A549 (cell line): ENCODE results near the gene ERCC6. TPM values are rescaled to one million over a fixed set of nuclear protein-coding genes. Genes with fewer than 3 reads are reported as not detected.
A peak's percentile ranks its signal among the peaks of the same experiment; 100 is the strongest.

Experiments
- ATAC-seq, 2 experiments: fragments of 200-7000 bp in 1 of 2; fragments of >200 bp in 1 of 2; cut with Nextera tagmentation in 1 of 2; cut with Tn5 transposase in 1 of 2; 3 replicates each; pipeline versions ENCODE4 v1.8.0 to v1.9.1; 2018 to 2020; ENCODE audit warnings: mild to moderate bottlenecking in 1 of 2, moderate library complexity in 1 of 2
- CTCF ChIA-PET: fragments of 300-600 bp; sonication (Branson Sonifier 250); formaldehyde crosslinking; extraction: SDS; loops from one replicate; lab custom pipeline; 2021; ENCODE audit warnings: antibody characterized with exemption, inconsistent platforms; lab: Yijun Ruan, JAX
- POLR2A ChIA-PET: fragments of 350-600 bp; formaldehyde crosslinking; extraction: SDS; loops from one replicate; lab custom pipeline; 2021; ENCODE audit warnings: antibody characterized with exemption, inconsistent platforms; lab: Yijun Ruan, JAX
- DNase-seq, 2 experiments: peaks; one replicate each; pipeline versions ENCODE4 v3.0.0 to v3.0.0-alpha.2; 2011 to 2016; ENCODE audit warnings: low read depth in 1 of 2, low spot score in 1 of 2
- FAIRE-seq: peaks from 2 replicates; lab custom pipeline; 2011; peaks lifted over from hg19 to GRCh38; lab: Jason Lieb, UNC
- H3K27ac ChIP-seq, 2 experiments: fragments of >200 bp; sonication (Bioruptor Twin); formaldehyde crosslinking; 3 replicates each; pipeline ENCODE4 v1.5.1; 2016 to 2017
- H3K4me1 ChIP-seq: fragments of >200 bp; sonication (Bioruptor Twin); formaldehyde crosslinking; 3 replicates; pipeline ENCODE4 v1.6.1; 2016
- H3K4me2 ChIP-seq: fragments of >200 bp; sonication (Bioruptor Twin); formaldehyde crosslinking; 3 replicates; pipeline ENCODE4 v1.6.1; 2016
- H3K4me3 ChIP-seq: fragments of >200 bp; sonication (Bioruptor Twin); formaldehyde crosslinking; 3 replicates; pipeline ENCODE4 v1.5.1; 2016
- H3K9me3 ChIP-seq: fragments of >200 bp; sonication (Bioruptor Twin); formaldehyde crosslinking; 3 replicates; pipeline ENCODE4 v1.6.1; 2016
- ATOH8 ChIP-seq: fragments of 250-450 bp; sonication (Bioruptor Pico); IDR thresholded peaks from 2 replicates; pipeline ENCODE4 v1.5.0; 2020; ENCODE audit warnings: low read depth, mild to moderate bottlenecking, moderate library complexity
- CBX8 ChIP-seq: fragments of 200-600 bp; sonication (generic); IDR thresholded peaks from 2 replicates; pipeline ENCODE4 v1.6.1; 2016
- CHD4 ChIP-seq: fragments of 200-600 bp; sonication (generic); IDR thresholded peaks from 2 replicates; pipeline ENCODE4 v1.6.1; 2016; ENCODE audit warnings: antibody characterized with exemption, mild to moderate bottlenecking, borderline replicate concordance
- E2F6 ChIP-seq: IDR thresholded peaks from 2 replicates; pipeline ENCODE4 v1.6.1; 2012; ENCODE audit warnings: low read depth, borderline replicate concordance
- ELK1 ChIP-seq: fragments of 150-350 bp; IDR thresholded peaks from 2 replicates; pipeline ENCODE4 v1.6.1; 2014; ENCODE audit warnings: low read depth, mild to moderate bottlenecking, low read length
- ESRRA ChIP-seq: fragments of 150-350 bp; IDR thresholded peaks from 2 replicates; pipeline ENCODE4 v1.6.1; 2014; ENCODE audit warnings: mild to moderate bottlenecking, low read length, borderline replicate concordance
- FOSB ChIP-seq: fragments of 250-450 bp; sonication (Bioruptor Pico); IDR thresholded peaks from 2 replicates; pipeline ENCODE4 v1.5.0; 2020; ENCODE audit warnings: mild to moderate bottlenecking, moderate library complexity
- FOXS1 ChIP-seq: fragments of 250-450 bp; sonication (Bioruptor Pico); IDR thresholded peaks from 2 replicates; pipeline ENCODE4 v1.5.0; 2020; ENCODE audit warnings: mild to moderate bottlenecking, moderate library complexity
- GATA3 ChIP-seq: IDR thresholded peaks from 2 replicates; pipeline ENCODE4 v1.6.1; 2012; ENCODE audit warnings: borderline replicate concordance
- HDAC2 ChIP-seq: fragments of 200-600 bp; sonication (generic); IDR thresholded peaks from 2 replicates; pipeline ENCODE4 v1.6.1; 2016
- HES2 ChIP-seq: fragments of >200 bp; sonication (Bioruptor Twin); formaldehyde crosslinking; IDR thresholded peaks from 2 replicates; pipeline ENCODE4 v1.6.1; 2016
- HMGXB4 ChIP-seq: fragments of 250-450 bp; sonication (Bioruptor Pico); IDR thresholded peaks from 2 replicates; pipeline ENCODE4 v1.5.0; 2021; ENCODE audit warnings: mild to moderate bottlenecking, moderate library complexity, borderline replicate concordance
- HOXB5 ChIP-seq: fragments of 250-450 bp; sonication (Bioruptor Pico); IDR thresholded peaks from 2 replicates; pipeline ENCODE4 v1.5.0; 2020; ENCODE audit warnings: mild to moderate bottlenecking, moderate library complexity
- JUN ChIP-seq, 2 experiments: fragments of >200 bp; sonication (Bioruptor Twin); formaldehyde crosslinking; IDR thresholded peaks; 2 replicates in 1 of 2; 3 replicates in 1 of 2; pipeline ENCODE4 v1.6.1; 2016 to 2017
- JUNB ChIP-seq: fragments of >200 bp; sonication (Bioruptor Twin); formaldehyde crosslinking; IDR thresholded peaks from 2 replicates; pipeline ENCODE4 v1.6.1; 2016
- KDM5A ChIP-seq: fragments of 200-600 bp; sonication (generic); IDR thresholded peaks from 2 replicates; pipeline ENCODE4 v1.6.1; 2016; ENCODE audit warnings: antibody characterized with exemption, mild to moderate bottlenecking
- MYC ChIP-seq: IDR thresholded peaks from 2 replicates; pipeline ENCODE4 v1.6.1; 2012; ENCODE audit warnings: mild to moderate bottlenecking, inconsistent platforms, low read length, improper control_type of control experiment, borderline replicate concordance
- NR3C1 ChIP-seq: fragments of >200 bp; sonication (Bioruptor Twin); formaldehyde crosslinking; IDR thresholded peaks from 3 replicates; pipeline ENCODE4 v1.6.1; 2017
- PBX3 ChIP-seq: IDR thresholded peaks from 2 replicates; pipeline ENCODE4 v1.6.1; 2012
- POLR2A ChIP-seq: IDR thresholded peaks from 2 replicates; pipeline ENCODE4 v1.6.1; 2012; ENCODE audit warnings: mild to moderate bottlenecking, low read length
- POLR2AphosphoS2 ChIP-seq: conservative IDR thresholded peaks from 2 replicates; pipeline ENCODE4 v1.6.1; 2012; ENCODE audit warnings: low read length, improper control_type of control experiment, inconsistent platforms
- RCOR1 ChIP-seq: fragments of 150-350 bp; IDR thresholded peaks from 2 replicates; pipeline ENCODE4 v1.6.1; 2014; ENCODE audit warnings: antibody characterized with exemption, low read length, low read depth
- RFX5 ChIP-seq: fragments of 450-650 bp; IDR thresholded peaks from 2 replicates; pipeline ENCODE4 v1.7.1; 2014; ENCODE audit warnings: antibody characterized with exemption, mild to moderate bottlenecking, moderate library complexity
- SMC3 ChIP-seq: fragments of >200 bp; sonication (Bioruptor Twin); formaldehyde crosslinking; IDR thresholded peaks from 3 replicates; pipeline ENCODE4 v1.6.1; 2018; ENCODE audit warnings: inconsistent platforms
- USF2 ChIP-seq: fragments of 450-650 bp; IDR thresholded peaks from 2 replicates; pipeline ENCODE4 v1.6.1; 2014; ENCODE audit warnings: antibody characterized with exemption
- ZC3H11A ChIP-seq: fragments of 450-650 bp; IDR thresholded peaks from 2 replicates; pipeline ENCODE4 v1.6.1; 2014; ENCODE audit warnings: antibody characterized with exemption, mild to moderate bottlenecking
- ZFP36 ChIP-seq: fragments of 450-650 bp; IDR thresholded peaks from 2 replicates; pipeline ENCODE4 v1.6.1; 2014; ENCODE audit warnings: borderline replicate concordance; ENCODE audit not compliant: partially characterized antibody
- ZNF302 ChIP-seq: fragments of 250-450 bp; sonication (Bioruptor Pico); IDR thresholded peaks from 2 replicates; pipeline ENCODE4 v1.9.0; 2021; ENCODE audit warnings: inconsistent platforms, mild to moderate bottlenecking, moderate library complexity
- ZSCAN20 ChIP-seq: fragments of 250-450 bp; sonication (Bioruptor Pico); IDR thresholded peaks from 2 replicates; pipeline ENCODE4 v1.8.0; 2022; ENCODE audit warnings: mild to moderate bottlenecking, moderate library complexity
- WGBS: methylation state at CpG from one replicate; pipeline ENCODE4 v1.1.6; 2017; ENCODE audit errors: missing lambda C conversion rate; 5-methylcytosine and 5-hydroxymethylcytosine counted together
- polyA plus RNA-seq, 4 experiments: library from polyadenylated mRNA; depleted of rRNA in 3 of 4; stranded (reverse); fragments of >200 nt; fragmentation: RNase III in 1 of 4; extraction: RNeasy Plus Mini Kit Qiagen cat#74134 plus additional on column Dnase treatment in 1 of 4; gene quantifications; 2 replicates in 3 of 4; 3 replicates in 1 of 4; pipeline ENCODE4 v1.2.3, GENCODE V29; 2011 to 2017

ERCC6 gene
- polyA plus RNA-seq, 2 of the 4 experiments (the other 2 are of a cell fraction) = 5.8 to 9.4 TPM

- TF ChIP-seq CHD4 (no peak), RCOR1 (no peak), HDAC2 (no peak), GATA3 (no peak), HMGXB4 (CRISPR knock-in tag) (no peak), ESRRA (no peak), RFX5 (no peak), NR3C1 (no peak), ZC3H11A (no peak), ZFP36 (no peak), SMC3 (no peak), HOXB5 (CRISPR knock-in tag) (no peak), FOXS1 (CRISPR knock-in tag) (no peak), POLR2AphosphoS2 (no peak)
- no peak overlapping the region for H3K4me3 ChIP-seq
- DNase-seq (peak in 1 of 2 experiments; percentile 35), FAIRE-seq (no peak), ATAC-seq (peak; percentile 54 to 58; a peak in 4 of 6 replicates)
- WGBS = 1% methylated on average over 2 of the region's 2 CpGs
- H3K4me1 ChIP-seq = no peaks in the 10 kb centered on the region
- peak overlapping the region; percentile 30; the same call in 1 of the 3 replicates for H3K4me2 ChIP-seq
- ChIA-PET CTCF (interaction anchor here (0.6 to 0.7 kb wide), 3 partner anchors 89 to 821 kb away, joined by 3 read pairs; no protein-coding TSS in a partner anchor), POLR2A (interaction anchor here (1.3 kb wide), 1 partner anchor 13 kb away, joined by 6 read pairs; the partner anchor contains the start of gene ERCC6)
- H3K27ac ChIP-seq = no peak overlapping the region; a peak in 1 of 6 replicates
- 0 out of 3 replicates have a peak, but pooled peaks cover 2% of the 10 kb centered on the region for H3K9me3 ChIP-seq
Observed at GRCh38 chr10:49552277-49552676, 13.4 kb upstream of the ERCC6 start.

- H3K4me1 ChIP-seq = no peaks in the 10 kb centered on the region
- TF ChIP-seq POLR2A (no peak), ZSCAN20 (no peak), PBX3 (no peak), JUN (IDR thresholded peaks at IDR 0.05) (no peak), KDM5A (no peak), HES2 (no peak), ATOH8 (CRISPR knock-in tag) (no peak), CBX8 (no peak), RCOR1 (no peak), E2F6 (no peak), ZNF302 (no peak), CHD4 (no peak), FOSB (CRISPR knock-in tag) (no peak), USF2 (no peak), MYC (no peak), ELK1 (no peak), JUNB (no peak), ESRRA (no peak), POLR2AphosphoS2 (no peak)
- POLR2A ChIA-PET = no interaction called here
- DNase-seq (no peak), FAIRE-seq (no peak), ATAC-seq (no peak)
- CTCF ChIA-PET = interaction anchor here (0.9 to 1.2 kb wide), 3 partner anchors 11 to 43 kb away, joined by 3 to 5 read pairs (median 3); no protein-coding TSS in a partner anchor
- H3K4me2 ChIP-seq = no peak overlapping the region
- 11% methylated on average over 3 of the region's 4 CpGs for WGBS
- H3K9me3 ChIP-seq = 0 out of 3 replicates have a peak, but pooled peaks cover 2% of the 10 kb centered on the region
- H3K4me3 ChIP-seq = no peak overlapping the region
- H3K27ac ChIP-seq = no peak overlapping the region; a peak in 1 of 6 replicates
Observed at GRCh38 chr10:49550563-49550962, 11.6 kb upstream of the ERCC6 start.
